Measurements from ENCODE around the gene CAMK2D.

Gene CAMK2D

DNA sequence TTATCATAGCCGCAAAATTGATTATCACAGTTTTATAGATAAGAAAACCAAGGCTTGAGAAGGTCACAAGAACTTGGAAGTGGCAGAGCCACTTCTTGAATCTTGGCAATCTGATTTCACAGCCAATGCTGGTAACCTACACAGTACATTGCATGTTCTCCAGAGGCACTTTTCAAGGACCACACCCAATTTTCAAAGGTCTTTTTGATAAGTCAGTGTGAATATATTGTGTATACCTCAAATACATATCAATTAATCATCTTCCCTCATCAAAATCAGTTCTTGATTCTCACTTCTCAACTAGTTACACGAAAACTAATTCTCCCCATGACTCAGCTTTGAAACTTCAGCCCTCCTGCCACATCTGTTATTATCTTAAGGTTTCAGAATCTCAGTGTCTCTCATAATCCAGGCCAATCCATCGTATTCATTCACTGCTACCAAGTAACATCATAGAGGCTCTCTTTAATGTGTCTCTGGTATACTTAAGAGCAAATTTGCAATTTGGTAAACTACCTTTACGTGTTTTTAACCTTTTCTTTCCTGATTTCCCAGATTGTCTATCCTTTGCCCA is 16.8 kb downstream of the CAMK2D start:
- no peak for DNase-seq (ENCODE audit: low read depth)
- no peak overlapping the region for H3K4me3 ChIP-seq (ENCODE audit: low read length)
- TF ChIP-seq CTCF (conservative IDR thresholded peaks at IDR 0.05; ENCODE audit: low read length): no peak

DNA sequence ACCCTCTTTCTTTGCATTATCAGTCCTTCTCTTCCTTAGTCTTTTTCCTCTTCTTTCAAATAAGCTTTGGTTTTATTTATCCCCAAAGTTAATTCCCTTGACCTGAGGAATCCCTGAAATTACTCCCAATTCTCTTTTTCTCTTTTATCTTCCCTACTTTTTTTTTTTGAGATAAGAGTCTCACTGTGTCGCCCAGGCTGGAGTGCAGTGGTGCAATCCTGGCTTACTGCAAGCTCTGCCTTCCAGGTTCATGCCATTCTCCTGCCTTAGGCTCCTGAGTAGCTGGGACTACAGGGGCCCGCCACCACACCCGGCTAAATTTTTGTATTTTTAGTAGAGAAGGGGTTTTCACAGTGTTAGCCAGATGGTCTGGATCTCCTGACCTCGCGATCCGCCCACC is 17.8 kb downstream of the CAMK2D start:
- no peak for DNase-seq (ENCODE audit: low read depth)
- TF ChIP-seq CTCF (conservative IDR thresholded peaks at IDR 0.05; ENCODE audit: low read length): no peak
- H3K4me3 ChIP-seq (ENCODE audit: low read length): no peak overlapping the region

- no peak for TF ChIP-seq CTCF (conservative IDR thresholded peaks at IDR 0.05; ENCODE audit: low read length)
- no peak for DNase-seq (ENCODE audit: low read depth)
- H3K4me3 ChIP-seq (ENCODE audit: low read length): no peak overlapping the region
Observed at GRCh38 chr4:113742643-113743042, 18.9 kb downstream of the CAMK2D start.

GRCh38 chr4:113741956-113742355 is 19.6 kb downstream of the CAMK2D start:
- no peak for TF ChIP-seq CTCF (conservative IDR thresholded peaks at IDR 0.05; ENCODE audit: low read length)
- H3K4me3 ChIP-seq (ENCODE audit: low read length): no peak overlapping the region
- no peak for DNase-seq (ENCODE audit: low read depth)

GRCh38 chr4:113740857-113741379 is 20.6 kb downstream of the CAMK2D start:
- no peak for TF ChIP-seq CTCF (conservative IDR thresholded peaks at IDR 0.05; ENCODE audit: low read length)
- DNase-seq (ENCODE audit: low read depth): no peak
- H3K4me3 ChIP-seq (ENCODE audit: low read length): no peak overlapping the region

DNA sequence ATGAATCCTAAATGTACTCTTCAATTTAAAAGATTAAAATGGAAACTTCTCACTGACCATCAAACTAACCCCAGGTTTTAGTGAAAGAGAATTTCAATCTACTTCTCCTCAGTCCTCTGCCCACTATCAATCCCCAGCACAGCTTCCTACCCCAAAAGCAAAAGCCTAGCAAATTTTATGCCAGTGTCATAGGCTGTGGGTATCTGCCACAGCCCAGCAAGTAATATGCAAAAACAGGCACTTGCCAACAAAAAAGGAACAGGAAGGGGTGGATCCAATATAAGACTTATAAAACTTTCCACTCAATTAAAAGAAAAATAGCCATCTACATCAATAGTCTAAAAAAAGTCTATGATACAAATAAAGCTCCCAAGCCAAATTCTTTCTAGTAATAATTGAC is 22.3 kb downstream of the CAMK2D start:
- H3K4me3 ChIP-seq (ENCODE audit: low read length): no peak overlapping the region
- no peak for DNase-seq (ENCODE audit: low read depth)
- TF ChIP-seq CTCF (conservative IDR thresholded peaks at IDR 0.05; ENCODE audit: low read length): no peak

- H3K4me3 ChIP-seq (ENCODE audit: low read length): no peak overlapping the region
- peak; percentile 86 for DNase-seq (ENCODE audit: low read depth)
- no peak for TF ChIP-seq CTCF (conservative IDR thresholded peaks at IDR 0.05; ENCODE audit: low read length)
Observed at GRCh38 chr4:113738251-113738650, 23.3 kb downstream of the CAMK2D start.
